ENCODE data around the gene PCDH9. TPM values are rescaled to one million over a fixed set of nuclear protein-coding genes. Genes with fewer than 3 reads are reported as not detected.

PCDH9 gene
- total and polyA plus RNA-seq, 2 of the 13 experiments (the other 11 are each of a cell fraction or from before 2014, with no cell fraction given): 0.09 TPM; not detected in 1

DNA sequence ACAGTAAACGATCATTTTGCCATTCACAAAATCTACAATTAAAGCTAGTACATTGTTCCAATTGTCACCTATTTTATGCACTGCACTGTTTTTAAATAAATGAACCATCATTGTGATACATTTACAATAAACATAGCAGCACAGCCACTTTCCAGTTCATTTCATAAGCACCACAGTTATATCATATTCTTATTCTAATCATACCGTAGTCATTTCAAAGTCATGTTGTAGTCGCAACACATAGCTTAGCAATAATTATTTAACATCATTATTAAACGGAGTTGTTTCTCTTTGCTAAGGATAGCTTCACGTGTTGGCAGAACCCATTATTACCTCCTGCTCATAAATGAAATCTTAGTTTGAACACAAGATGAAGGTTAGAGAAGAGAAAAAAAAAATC, 2.2 kb upstream of the PCDH9 start (continued):
- TF ChIP-seq ZBTB10 (CRISPR knock-in tag; IDR thresholded peaks at IDR 0.05; ENCODE audit: borderline replicate concordance) (no peak), ZNF235 (CRISPR knock-in tag; IDR thresholded peaks at IDR 0.05; ENCODE audit: borderline replicate concordance) (no peak), FOSL1 (CRISPR knock-in tag; IDR thresholded peaks at IDR 0.05; ENCODE audit: borderline replicate concordance) (no peak)

DNA sequence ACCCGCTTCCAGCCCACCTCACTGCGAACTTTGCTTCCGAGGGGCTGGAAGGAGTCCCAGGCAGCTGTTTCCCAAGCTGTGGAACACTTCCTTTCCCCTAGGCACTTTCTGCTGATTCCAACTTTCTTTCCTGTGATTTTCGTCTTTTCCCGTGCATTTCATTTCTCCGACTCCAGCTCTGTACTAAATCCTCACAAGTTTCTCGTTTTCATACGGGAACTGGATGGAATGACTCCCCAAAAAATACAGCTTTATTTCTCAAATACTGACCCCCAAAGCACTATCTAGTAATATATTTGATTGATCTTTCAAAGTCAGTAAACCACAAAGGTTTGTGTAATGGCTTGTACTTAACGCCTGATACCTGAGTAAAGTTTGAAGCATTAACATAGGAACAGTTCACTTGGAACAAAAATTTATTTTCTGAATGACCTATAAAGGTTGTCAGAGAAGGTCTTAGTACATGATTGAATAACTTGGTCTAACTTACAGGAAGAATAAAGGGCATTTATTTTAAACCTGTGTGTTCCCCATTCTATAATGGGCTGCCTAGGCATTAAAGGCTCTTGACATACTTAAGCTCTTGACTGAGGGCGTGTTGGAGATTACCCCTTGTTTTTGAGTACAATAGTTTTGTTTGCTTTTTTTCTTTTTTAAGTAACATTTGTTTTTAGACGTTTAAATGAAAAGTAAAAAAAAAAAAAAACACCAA, 1.3 kb upstream of the PCDH9 start:
- Histone ChIP-seq H3K36me3 (replicated peaks in 1 of 2; ENCODE audit: control insufficient read depth in 1 of 2, insufficient read depth in 2 of 2, low read length in 2 of 2) (no peaks in the 10 kb centered on the region), H2AFZ (ENCODE audit: low read length) (peak overlapping the region; percentile 91), H3K27me3 (ENCODE audit: control insufficient read depth in 1 of 2, insufficient read depth in 2 of 2, low read length in 2 of 2) (peaks cover 0 to 35% of the 10 kb centered on the region in 2 experiments; a peak in 4 of 5 replicates), H3K79me2 (ENCODE audit: insufficient read depth, low read length) (no peaks in the 10 kb centered on the region), H3K4me2 (ENCODE audit: low read depth, low read length) (peak overlapping the region; percentile 99), H3K9me3 (ENCODE audit: low read length) (no peaks in the 10 kb centered on the region), H3K27ac (ENCODE audit: extremely low read length, insufficient read depth, low read length) (no peak overlapping the region), H3K9ac (ENCODE audit: insufficient read depth, low read depth, low read length) (peak overlapping the region; percentile 61), H3K4me1 (ENCODE audit: insufficient read depth, low read length) (peaks cover 16% of the 10 kb centered on the region), H4K20me1 (ENCODE audit: insufficient read depth, low read length) (no peaks in the 10 kb centered on the region), H3K4me3 (replicated peaks in 1 of 3; ENCODE audit: insufficient read depth in 1 of 3, low read depth in 2 of 3, low read length in 3 of 3) (peak overlapping the region; percentile 68 to 82 (median 70))
- no TSS peak for BruUV-seq (replicated peaks)
- DNase-seq (ENCODE audit: low spot score) (no peak), ATAC-seq (no peak), FAIRE-seq (no peak)
- in situ Hi-C loops (cut with HindIII; ENCODE audit: extremely low pct_ligation_motif_present, low pct_unique_long_range_greater_than_20kb): loop anchor here (25.0 kb wide), 2 partner anchors 1319 to 1594 kb away; no protein-coding TSS in a partner anchor
- intact Hi-C loops (cut with micrococcal nuclease; ENCODE audit: unreplicated experiment): loop anchor here (5.0 kb wide), 1 partner anchor 51 kb away; no protein-coding TSS in a partner anchor
- POLR2A ChIA-PET: no interaction called here
- CTCF ChIA-PET (ENCODE audit: low intra/inter-chr PET ratio, low total read pairs): no interaction called here
- WGBS (ENCODE audit: low lambda C conversion rate): 9% methylated on average over 8 of the region's 11 CpGs
- TF ChIP-seq MAFF (IDR thresholded peaks at IDR 0.05; ENCODE audit: low read depth, low read length): 0 out of 2 replicates have a peak, but pooled peaks have one; percentile 14
- TF ChIP-seq, protein P1, sequence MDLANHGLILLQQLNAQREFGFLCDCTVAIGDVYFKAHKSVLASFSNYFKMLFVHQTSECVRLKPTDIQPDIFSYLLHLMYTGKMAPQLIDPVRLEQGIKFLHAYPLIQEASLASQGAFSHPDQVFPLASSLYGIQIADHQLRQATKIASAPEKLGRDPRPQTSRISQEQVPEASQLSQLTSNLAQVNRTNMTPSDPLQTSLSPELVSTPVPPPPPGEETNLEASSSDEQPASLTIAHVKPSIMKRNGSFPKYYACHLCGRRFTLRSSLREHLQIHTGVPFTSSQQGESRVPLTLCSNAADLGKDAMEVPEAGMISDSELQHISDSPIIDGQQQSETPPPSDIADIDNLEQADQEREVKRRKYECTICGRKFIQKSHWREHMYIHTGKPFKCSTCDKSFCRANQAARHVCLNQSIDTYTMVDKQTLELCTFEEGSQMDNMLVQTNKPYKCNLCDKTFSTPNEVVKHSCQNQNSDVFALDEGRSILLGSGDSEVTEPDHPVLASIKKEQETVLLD (CRISPR knock-in tag; IDR thresholded peaks at IDR 0.05; ENCODE audit: low read depth): no peak
- TF ChIP-seq MAFK (conservative IDR thresholded peaks at IDR 0.05 in 1 of 2, IDR thresholded peaks at IDR 0.05 in 1 of 2; ENCODE audit: low read length in 2 of 2): 0 out of 4 replicates have a peak, but pooled peaks of 1 of the 2 experiments have one; percentile 18
- no peak for TF ChIP-seq SMAD9 (CRISPR knock-in tag; IDR thresholded peaks at IDR 0.05)
- no peak for TF ChIP-seq AGO2 (optimal IDR thresholded peaks at IDR 0.05; ENCODE audit: low read depth, low read length)
- TF ChIP-seq ZNF558 (CRISPR knock-in tag; IDR thresholded peaks at IDR 0.05; ENCODE audit: borderline replicate concordance): no peak
- TF ChIP-seq KAT8 (CRISPR knock-in tag; IDR thresholded peaks at IDR 0.05): 0 out of 2 replicates have a peak, but pooled peaks have one; percentile 7
- peak; percentile 49; the same call in 1 of the 2 replicates for TF ChIP-seq CBX2 (IDR thresholded peaks at IDR 0.05; ENCODE audit: low read depth, low read length)
- TF ChIP-seq CBX2 (CRISPR knock-in tag; IDR thresholded peaks at IDR 0.05; ENCODE audit: low read depth): no peak
- TF ChIP-seq, protein P2, sequence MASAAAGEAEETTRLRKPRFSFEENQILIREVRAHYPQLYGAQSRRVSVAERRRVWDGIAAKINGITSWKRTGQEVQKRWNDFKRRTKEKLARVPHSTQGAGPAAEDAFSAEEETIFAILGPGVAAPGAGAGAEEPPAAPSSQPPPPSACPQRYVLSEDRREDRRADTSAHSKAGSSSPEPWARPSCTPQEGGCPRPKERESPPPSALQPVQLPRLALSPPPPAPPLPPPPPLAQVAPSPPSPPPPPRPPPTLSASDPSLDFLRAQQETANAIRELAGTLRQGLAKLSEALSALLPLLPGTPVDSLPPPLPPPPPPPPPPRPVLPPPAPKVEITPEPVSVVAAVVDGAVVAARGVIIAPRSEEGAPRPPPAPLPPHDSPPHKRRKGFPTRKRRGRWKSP (CRISPR knock-in tag; IDR thresholded peaks at IDR 0.05): no peak
- no peak for TF ChIP-seq ZNF75D (CRISPR knock-in tag; IDR thresholded peaks at IDR 0.05; ENCODE audit: borderline replicate concordance)
- TF ChIP-seq DMAP1 (CRISPR knock-in tag; IDR thresholded peaks at IDR 0.05): 0 out of 2 replicates have a peak, but pooled peaks have one; percentile 28
- 0 out of 2 replicates have a peak, but pooled peaks have one; percentile 6 for TF ChIP-seq GABPB1 (CRISPR knock-in tag; IDR thresholded peaks at IDR 0.05)
- 0 out of 2 replicates have a peak, but pooled peaks have one; percentile 22 for TF ChIP-seq ZNF782 (CRISPR knock-in tag; IDR thresholded peaks at IDR 0.05; ENCODE audit: borderline replicate concordance)
- no peak for TF ChIP-seq ZFP62 (CRISPR knock-in tag; IDR thresholded peaks at IDR 0.05)
